ENCODE measurements around the gene MINAR2.

GRCh38 chr5:129773376-129773775 is 25.5 kb downstream of the MINAR2 start:
- TF ChIP-seq FOXM1 (IDR thresholded peaks at IDR 0.05; ENCODE audit: borderline replicate concordance, low read depth) (no peak), TAF1 (IDR thresholded peaks at IDR 0.05; ENCODE audit: low read depth) (no peak)

All from Ishikawa (cell line).